Measurements from ENCODE around the gene GJB3.
"Not testable (repeated sequence)": the region's sequence is repeated elsewhere in the genome, so short reads cannot be mapped to it uniquely, and the experiment has no call there.

The GJB3 gene

GRCh38 chr1:34786521-34787325 lies 5.7 kb downstream of the GJB3 start:
- no peak for FAIRE-seq

- no peak for FAIRE-seq
Observed at GRCh38 chr1:34787461-34788420, 6.7 kb downstream of the GJB3 start.

GRCh38 chr1:34790985-34791384 lies 10.0 kb downstream of the GJB3 start:
- FAIRE-seq: no peak

DNA sequence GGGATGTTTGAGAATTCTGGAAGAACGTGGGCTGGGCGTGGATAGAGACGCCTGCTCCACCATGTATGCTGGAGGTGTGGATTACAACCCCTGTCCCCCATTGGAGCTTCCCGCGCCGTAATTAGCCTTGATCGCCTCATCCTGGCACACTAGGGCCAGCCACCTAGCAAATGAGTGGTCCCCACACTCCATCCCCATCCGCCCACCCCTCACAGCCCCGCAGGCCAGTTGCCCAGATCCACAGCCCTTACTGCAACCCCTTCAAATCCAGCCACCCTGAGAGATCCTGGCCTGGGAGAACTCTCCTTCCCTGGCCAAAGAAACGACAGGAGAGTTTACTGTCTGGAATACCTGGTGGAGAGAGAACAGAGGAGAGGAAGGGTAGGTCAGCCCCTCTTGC lies 11.4 kb downstream of the GJB3 start:
- no peak for FAIRE-seq

DNA sequence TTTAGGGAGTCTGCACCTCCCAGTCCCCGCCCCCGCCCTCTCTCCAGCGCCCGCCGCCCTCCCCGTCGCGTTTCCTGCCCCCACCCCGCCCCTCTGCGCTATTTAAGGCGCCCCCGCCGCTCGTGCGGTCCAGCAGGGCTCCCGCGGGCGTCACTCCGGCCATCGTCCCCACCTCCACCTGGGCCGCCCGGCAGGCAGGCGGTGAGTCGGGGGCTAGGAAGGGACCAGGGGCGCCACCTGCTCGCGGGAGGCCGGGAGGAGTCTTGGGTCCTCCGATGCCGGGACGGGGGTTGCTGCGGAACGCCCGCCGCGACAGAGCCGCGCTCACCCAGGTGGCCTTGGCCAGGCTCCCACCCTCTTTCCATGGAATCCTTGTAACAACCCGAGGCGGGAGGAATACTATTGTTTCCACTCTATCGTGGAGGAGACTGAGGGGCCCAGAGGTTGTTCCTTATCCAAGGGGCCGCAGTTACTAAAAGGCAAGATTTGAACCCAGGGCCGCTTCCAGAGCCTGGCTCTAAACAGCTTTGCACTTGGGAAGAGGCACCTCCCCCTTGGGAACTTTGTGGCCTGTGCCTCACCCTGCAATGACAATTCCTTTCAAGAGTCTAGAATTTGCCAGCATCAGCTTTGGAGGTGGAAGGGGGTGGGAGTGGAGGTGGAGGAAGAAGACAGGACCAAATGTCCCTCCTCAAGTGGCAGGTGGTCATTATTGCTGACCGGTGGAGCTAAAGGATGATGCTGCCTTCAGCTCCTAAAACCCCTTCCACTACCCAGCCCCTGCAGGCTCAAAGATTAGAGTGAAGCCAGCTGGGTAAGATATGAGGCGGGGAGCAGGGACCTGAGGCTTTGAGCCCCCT lies 12.1 kb downstream of the GJB3 start, which contains the start of gene GJA4:
GJA4 (plus strand) TSS at position 132 of the 860 bp plus-strand sequence. CDS start 1,215 bp downstream, outside the sequence.
- FAIRE-seq: no peak

- no peak for FAIRE-seq
Observed at GRCh38 chr1:34794001-34794789, 13.2 kb downstream of the GJB3 start.

GRCh38 chr1:34794790-34795180 lies 13.8 kb downstream of the GJB3 start:
- no peak for FAIRE-seq

DNA sequence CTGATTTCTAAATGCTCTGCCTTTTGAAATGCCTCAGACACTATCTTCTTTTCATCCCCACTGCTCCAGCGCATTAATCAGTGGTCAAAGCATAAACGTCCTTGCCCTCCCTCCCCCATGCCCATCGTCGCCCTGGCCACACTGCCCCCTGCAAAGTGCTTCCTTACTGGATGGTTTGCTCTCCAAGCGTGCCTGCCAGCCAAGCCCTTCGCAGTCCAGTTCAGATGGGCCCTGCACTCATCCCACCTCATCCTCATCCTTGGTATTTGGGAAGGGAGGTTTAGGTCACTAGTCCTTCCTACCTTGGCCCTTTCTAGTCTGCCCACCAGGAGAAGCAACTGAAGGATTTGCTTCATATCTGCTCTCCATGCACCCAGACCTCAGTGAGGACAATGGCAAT lies 14.9 kb downstream of the GJB3 start:
- no peak for FAIRE-seq

DNA sequence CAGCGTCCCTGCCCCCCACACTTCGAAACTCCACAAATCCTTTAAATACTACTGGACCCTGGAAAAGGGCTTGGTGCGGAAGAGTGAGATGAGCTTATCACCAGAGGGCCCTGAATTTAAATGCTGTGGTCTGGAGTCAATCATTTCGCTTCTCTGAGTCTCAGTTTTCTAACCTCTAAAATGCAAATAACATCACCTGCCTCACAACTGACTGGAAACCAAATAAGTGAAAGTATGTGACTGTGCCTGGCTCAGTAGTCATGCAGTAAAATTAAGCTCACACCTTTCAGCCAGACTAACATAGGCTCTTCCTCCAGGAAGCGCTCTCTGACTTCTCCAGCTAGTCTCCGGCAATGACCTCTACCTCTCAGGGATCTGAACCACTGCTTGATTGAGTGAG lies 16.0 kb downstream of the GJB3 start:
- no peak for FAIRE-seq

GRCh38 chr1:34800214-34800613 lies 19.2 kb downstream of the GJB3 start:
- no peak for FAIRE-seq

GRCh38 chr1:34803770-34804169 lies 22.8 kb downstream of the GJB3 start:
- no peak for FAIRE-seq

GRCh38 chr1:34806396-34806795 lies 25.4 kb downstream of the GJB3 start:
- no peak for FAIRE-seq

DNA sequence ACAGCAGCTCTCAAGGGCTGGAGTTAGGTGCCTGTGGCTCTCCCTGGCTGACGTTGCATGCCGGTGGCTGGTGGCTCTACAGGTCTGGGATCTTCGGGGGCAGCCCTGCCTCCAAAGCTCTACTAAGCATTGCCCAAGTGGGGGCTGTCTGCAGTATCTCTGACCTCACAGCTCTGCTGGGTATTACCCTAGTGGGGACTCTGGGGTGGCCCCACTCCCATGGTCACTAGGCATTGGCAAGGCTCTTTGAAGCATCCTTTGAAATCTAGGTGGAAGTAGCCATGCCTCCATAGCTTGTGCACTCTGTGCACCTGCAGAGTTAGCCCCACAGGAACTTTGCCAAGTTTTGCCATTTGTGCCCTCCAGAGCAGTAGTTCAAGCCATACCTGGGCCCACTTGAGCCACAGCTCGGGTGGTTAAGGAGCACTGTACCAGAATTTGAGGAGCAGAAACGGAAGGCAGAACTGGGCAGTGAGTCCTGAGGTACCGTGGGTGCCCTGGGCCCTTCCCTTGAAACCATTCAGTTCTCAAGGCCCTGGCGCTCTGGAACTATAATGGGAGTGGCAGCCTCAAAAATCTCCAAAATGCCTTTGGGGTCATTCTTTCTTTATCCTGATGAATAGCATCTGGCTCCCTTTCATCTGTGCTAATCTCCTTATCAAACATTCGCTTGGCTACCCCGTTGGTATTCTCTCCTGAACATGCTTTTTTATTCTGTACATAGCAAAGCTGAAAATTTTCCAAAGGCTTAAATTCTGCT lies 27.2 kb downstream of the GJB3 start:
- no peak for FAIRE-seq

DNA sequence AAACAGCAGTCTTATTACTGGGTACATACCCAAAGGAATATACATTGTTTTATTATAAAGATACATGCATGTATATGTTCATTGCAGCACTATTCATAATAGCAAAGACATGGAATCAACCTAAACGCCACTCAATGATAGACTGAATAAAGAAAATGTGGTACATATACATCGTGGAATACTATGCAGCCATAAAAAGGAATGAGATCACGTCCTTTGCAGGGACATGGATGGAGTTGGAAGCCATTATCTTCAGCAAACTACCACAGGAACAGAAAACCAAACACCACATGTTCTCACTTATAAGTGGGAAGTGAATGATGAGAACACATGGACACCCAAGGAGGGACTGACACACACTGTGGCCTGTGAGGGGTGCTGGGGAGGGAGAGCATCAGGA lies 29.8 kb downstream of the GJB3 start:
- not testable (repeated sequence) for FAIRE-seq

DNA sequence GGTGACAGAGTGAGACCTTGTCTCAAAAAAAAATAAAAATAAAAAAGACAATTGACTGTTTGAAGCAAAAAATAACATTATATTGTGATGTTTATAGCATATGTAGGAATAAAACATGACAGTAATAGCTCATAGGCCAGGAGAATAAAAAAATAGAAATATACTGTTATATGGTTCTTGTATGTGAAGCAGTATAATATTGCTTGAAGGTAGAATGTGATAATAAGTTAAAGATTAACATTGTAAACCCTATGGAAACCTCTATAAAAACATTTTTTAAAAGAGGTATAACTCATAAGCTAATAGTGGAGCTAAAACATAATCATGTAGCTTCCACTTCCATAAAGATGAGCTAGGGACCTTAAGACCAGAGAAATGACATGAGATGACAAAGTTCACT lies 35.3 kb downstream of the GJB3 start:
- FAIRE-seq: no peak

- FAIRE-seq: no peak
Observed at GRCh38 chr1:34816778-34817177, 35.8 kb downstream of the GJB3 start.

GRCh38 chr1:34818862-34819261 lies 37.8 kb downstream of the GJB3 start:
- FAIRE-seq: not testable (repeated sequence)

DNA sequence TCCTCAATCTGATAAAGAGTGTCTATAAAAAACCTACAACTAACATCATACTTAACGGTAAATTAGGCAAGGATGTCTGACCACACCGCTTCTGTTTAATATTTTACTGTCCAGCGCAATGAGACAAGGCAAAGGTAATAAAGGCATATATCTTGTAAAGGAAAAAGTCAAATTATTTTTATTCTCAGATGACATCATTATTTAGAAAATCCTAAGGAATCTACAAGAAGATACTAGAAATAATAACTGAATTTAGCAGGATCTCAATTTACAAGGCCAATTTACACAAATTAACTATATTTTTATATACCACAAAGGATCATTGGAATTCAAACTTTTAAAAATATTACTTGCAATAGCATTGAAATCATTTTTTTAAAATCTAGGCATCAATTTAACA lies 41.2 kb downstream of the GJB3 start:
- FAIRE-seq: peak; percentile 6

GRCh38 chr1:34824817-34825454 lies 43.9 kb downstream of the GJB3 start:
- no peak for FAIRE-seq

GRCh38 chr1:34825455-34826091 lies 44.6 kb downstream of the GJB3 start:
- no peak for FAIRE-seq
